Endothelial cell (in vitro differentiated cells): Measurements from ENCODE around the gene D2HGDH. TPM values are rescaled to one million over a fixed set of nuclear protein-coding genes. Genes with fewer than 3 reads are reported as not detected.
"Not testable (repeated sequence)": the region's sequence is repeated elsewhere in the genome, so short reads cannot be mapped to it uniquely, and the experiment has no call there.

ENCODE experiments used
- DNase-seq: peaks from one replicate; pipeline ENCODE4 v3.0.0; 2021; ENCODE audit warnings: low spot score
- H3K27ac Mint-ChIP-seq: one replicate; pipeline ENCODE4 v1.8.0; 2021; ENCODE audit warnings: mixed read lengths, inconsistent platforms; ENCODE audit not compliant: unreplicated experiment
- H3K27me3 Mint-ChIP-seq: one replicate; pipeline ENCODE4 v1.8.0; 2021; ENCODE audit warnings: mild to moderate bottlenecking, moderate library complexity, mixed read lengths, inconsistent platforms; ENCODE audit not compliant: unreplicated experiment
- H3K36me3 Mint-ChIP-seq: one replicate; pipeline ENCODE4 v1.8.0; 2021; ENCODE audit warnings: mild to moderate bottlenecking, low read depth, mixed read lengths, inconsistent platforms; ENCODE audit not compliant: unreplicated experiment
- H3K4me1 Mint-ChIP-seq: one replicate; pipeline ENCODE4 v1.8.0; 2021; ENCODE audit warnings: mild to moderate bottlenecking, mixed read lengths, inconsistent platforms; ENCODE audit not compliant: unreplicated experiment
- H3K4me3 Mint-ChIP-seq: one replicate; pipeline ENCODE4 v1.8.0; 2021; ENCODE audit warnings: mild to moderate bottlenecking, mixed read lengths, inconsistent platforms; ENCODE audit not compliant: unreplicated experiment
- H3K9me3 Mint-ChIP-seq: one replicate; pipeline ENCODE4 v1.8.0; 2021; ENCODE audit warnings: mixed read lengths, inconsistent platforms; ENCODE audit not compliant: unreplicated experiment
- CTCF ChIP-seq: fragments of 200-600 bp; sonication (generic); IDR thresholded peaks from one replicate; pipeline ENCODE4 v1.5.0; 2021; ENCODE audit warnings: antibody characterized with exemption; ENCODE audit not compliant: unreplicated experiment
- total RNA-seq: library from RNA; stranded (reverse); fragmentation: NEBNext Ultra II Directional; extraction: Animal tissue kit (Norgen Biotek cat#: 25700); gene quantifications from one replicate; pipeline ENCODE4 v1.2.1, GENCODE V29; 2021; ENCODE audit not compliant: unreplicated experiment

The D2HGDH gene
- total RNA-seq, 1 donor from 2014 or later = 11.4 TPM

- H3K27me3 Mint-ChIP-seq = peaks cover 5% of the 10 kb centered on the region
- H3K27ac Mint-ChIP-seq = no peak overlapping the region
- peaks cover 4% of the 10 kb centered on the region for H3K9me3 Mint-ChIP-seq
- no peaks in the 10 kb centered on the region for H3K4me1 Mint-ChIP-seq
- peaks cover 3% of the 10 kb centered on the region for H3K36me3 Mint-ChIP-seq
- H3K4me3 Mint-ChIP-seq = no peak overlapping the region
- peak; percentile 2 for DNase-seq
- TF ChIP-seq CTCF = no peak
Measured at GRCh38 chr2:241777170-241777685, 42.8 kb downstream of the D2HGDH start.

GRCh38 chr2:241777686-241778627, 43.5 kb downstream of the D2HGDH start:
- H3K27me3 Mint-ChIP-seq = peaks cover 5% of the 10 kb centered on the region
- DNase-seq = peak; percentile 5
- no peak overlapping the region for H3K4me3 Mint-ChIP-seq
- H3K36me3 Mint-ChIP-seq = peaks cover 3% of the 10 kb centered on the region
- TF ChIP-seq CTCF = no peak
- peaks cover 4% of the 10 kb centered on the region for H3K9me3 Mint-ChIP-seq
- H3K4me1 Mint-ChIP-seq = no peaks in the 10 kb centered on the region
- H3K27ac Mint-ChIP-seq = no peak overlapping the region

- Mint-ChIP-seq H3K4me3 (no peak overlapping the region), H3K27ac (no peak overlapping the region), H3K9me3 (peaks cover 4% of the 10 kb centered on the region), H3K4me1 (no peaks in the 10 kb centered on the region), H3K27me3 (peaks cover 5% of the 10 kb centered on the region), H3K36me3 (peaks cover 5% of the 10 kb centered on the region)
- no peak for DNase-seq
- no peak for TF ChIP-seq CTCF
Measured at GRCh38 chr2:241780939-241781569, 46.6 kb downstream of the D2HGDH start.

GRCh38 chr2:241782053-241782452, 47.6 kb downstream of the D2HGDH start:
- DNase-seq, H3K4me1 Mint-ChIP-seq, H3K27me3 Mint-ChIP-seq, H3K4me3 Mint-ChIP-seq, H3K36me3 Mint-ChIP-seq, H3K27ac Mint-ChIP-seq, H3K9me3 Mint-ChIP-seq: not testable (repeated sequence)

- H3K27ac Mint-ChIP-seq = no peak overlapping the region
- H3K36me3 Mint-ChIP-seq = peaks cover 4% of the 10 kb centered on the region
- no peak overlapping the region for H3K4me3 Mint-ChIP-seq
- no peaks in the 10 kb centered on the region for H3K4me1 Mint-ChIP-seq
- H3K27me3 Mint-ChIP-seq = no peaks in the 10 kb centered on the region
- no peak for DNase-seq
- no peaks in the 10 kb centered on the region for H3K9me3 Mint-ChIP-seq
- no peak for TF ChIP-seq CTCF
Measured at GRCh38 chr2:241788135-241788534, 53.7 kb downstream of the D2HGDH start.
